HG02885 (cell line): ENCODE measurements around the gene CLIP1.

Source experiments
- ATAC-seq: cut with Tn5 transposase; IDR thresholded peaks from one replicate; pipeline ENCODE4 v1.9.1; 2021; ENCODE audit warnings: mild to moderate bottlenecking; ENCODE audit not compliant: unreplicated experiment, poor library complexity

Gene CLIP1

DNA sequence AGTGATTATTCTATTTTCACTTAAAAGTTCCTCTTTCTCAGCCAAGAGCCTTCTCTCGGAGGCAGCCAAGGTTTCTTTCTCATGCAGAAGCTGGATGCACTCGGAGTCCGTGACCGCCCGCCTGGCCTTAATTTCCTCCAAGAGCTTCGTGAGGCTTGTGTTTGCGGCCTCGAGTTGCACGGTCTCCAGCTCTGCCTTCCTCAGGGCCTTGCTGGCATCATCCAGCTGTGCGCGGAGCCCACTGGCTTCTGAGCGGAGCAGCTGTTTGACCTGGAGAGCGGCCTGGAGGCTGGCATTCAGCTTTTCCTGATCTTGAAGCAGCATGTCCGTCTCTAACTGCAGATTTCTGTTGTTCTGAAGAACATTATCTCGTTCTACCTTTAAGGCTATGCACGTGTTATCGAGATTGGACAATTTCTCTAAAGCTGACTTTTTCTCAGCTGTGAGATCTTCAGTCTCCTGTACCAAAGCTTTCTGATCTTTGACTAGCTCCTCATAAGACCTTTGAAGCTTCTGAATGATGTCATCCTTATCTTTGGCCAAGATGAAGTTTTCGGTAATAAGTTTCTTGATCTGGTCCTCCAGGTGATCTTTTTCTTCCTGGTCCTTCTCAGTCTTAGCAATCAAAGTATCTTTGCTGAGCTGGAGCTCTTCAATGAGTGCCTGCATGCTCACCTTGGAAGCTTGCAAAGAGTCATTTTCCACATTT lies 99.0 kb downstream of the CLIP1 start:
- no peak for ATAC-seq

DNA sequence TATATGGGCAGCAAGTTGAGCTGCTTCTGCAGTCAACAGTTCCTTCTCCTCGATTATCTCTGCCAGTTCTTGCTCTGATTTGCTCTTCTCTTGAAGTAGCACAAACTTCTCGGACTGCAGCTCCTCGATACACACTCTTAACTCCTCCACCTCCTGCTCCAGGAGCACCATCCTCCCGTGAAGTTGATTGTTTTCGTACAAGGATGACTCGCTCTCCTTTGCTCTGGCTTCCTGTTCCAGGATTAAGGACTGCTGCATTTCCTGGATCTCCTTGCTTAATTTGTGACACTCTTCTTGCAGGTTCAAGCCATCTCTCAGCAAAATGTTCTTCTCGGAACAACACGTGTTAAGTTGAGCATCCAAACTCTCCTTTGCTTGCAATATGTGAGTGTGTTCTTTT lies 100.0 kb downstream of the CLIP1 start:
- ATAC-seq: no peak

DNA sequence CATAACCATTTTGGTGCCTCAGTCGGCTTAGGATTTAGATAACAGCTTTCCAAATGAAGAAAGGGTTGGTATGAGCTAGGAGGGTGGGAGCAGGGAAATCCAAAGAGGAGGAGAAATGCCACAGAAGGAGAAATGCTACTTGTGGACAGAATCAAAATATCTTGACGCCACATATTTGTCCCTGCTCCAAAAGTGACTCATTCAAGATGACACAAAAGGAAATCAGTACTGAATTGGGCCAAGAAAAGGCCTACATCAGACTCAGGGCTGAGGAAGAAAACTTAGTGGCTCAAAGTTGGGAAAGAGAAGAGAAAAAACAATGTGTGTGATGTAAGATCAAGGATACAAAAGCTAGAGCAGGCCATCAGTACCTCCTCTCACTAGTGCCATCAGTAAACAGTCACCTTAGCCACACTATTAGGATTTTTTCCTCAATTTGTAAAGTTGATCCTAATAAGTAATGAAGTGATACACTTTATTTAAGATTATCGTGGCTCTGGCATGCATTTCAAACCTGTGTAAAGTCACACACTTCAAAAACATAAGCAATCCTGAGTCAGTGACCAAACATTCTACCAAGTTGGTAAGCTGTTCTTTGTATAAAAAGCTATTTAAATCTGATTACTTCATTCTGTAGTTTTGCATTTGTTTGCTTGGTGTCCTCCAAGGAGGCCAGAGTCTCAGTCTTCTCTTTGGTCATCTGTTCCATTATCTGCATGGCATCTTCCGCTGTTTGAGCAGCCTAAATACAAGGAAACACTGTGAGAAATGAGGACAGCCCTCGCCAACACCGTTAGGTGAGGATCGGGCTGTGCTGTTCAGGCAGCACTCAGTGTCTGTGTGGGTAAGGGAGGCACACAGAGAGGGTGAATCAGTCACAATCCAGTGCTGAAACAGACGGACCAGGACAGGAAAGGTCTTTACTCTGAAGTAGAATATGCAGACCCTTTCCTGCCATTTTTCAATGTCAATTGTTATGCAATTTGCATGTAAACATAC lies 103.6 kb downstream of the CLIP1 start:
- ATAC-seq: no peak

DNA sequence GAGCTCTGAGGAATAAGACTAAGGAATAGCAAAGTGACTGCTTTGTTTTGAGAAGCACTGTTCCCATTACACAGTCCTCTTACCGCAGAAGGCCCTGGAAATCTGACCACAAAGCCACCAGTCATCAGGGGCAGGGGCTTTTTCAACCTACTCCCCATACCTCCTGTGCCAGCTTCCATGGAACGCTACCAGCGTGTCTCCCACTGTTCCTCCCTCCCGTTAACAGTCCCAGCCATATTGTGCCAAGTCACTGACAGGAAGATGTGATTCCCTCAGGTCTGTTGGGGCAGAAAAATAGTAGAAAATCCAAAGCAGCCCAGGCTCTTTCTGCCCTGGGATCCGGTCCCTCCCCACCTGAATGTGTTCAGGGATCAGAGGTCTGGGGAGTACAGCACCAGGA lies 109.5 kb downstream of the CLIP1 start:
- no peak for ATAC-seq

DNA sequence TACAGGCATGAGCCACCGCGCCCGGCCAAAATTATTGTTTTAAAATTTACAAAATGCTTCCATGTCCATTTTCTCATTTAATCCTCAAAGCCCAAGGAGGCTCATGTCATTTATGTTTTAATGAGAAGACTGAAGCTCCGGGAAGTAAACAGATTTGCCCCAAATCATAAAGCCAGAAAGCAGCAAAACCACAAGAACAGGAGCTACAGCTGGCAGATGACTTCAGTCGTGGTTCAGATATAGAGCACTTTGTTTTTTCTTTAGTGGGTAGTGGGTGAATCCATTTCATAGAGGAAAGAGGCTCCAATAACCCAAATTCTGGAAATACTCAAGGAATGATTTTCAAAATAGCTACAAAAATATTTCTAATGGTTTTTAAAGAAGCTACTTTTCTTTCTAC lies 110.8 kb downstream of the CLIP1 start:
- no peak for ATAC-seq

DNA sequence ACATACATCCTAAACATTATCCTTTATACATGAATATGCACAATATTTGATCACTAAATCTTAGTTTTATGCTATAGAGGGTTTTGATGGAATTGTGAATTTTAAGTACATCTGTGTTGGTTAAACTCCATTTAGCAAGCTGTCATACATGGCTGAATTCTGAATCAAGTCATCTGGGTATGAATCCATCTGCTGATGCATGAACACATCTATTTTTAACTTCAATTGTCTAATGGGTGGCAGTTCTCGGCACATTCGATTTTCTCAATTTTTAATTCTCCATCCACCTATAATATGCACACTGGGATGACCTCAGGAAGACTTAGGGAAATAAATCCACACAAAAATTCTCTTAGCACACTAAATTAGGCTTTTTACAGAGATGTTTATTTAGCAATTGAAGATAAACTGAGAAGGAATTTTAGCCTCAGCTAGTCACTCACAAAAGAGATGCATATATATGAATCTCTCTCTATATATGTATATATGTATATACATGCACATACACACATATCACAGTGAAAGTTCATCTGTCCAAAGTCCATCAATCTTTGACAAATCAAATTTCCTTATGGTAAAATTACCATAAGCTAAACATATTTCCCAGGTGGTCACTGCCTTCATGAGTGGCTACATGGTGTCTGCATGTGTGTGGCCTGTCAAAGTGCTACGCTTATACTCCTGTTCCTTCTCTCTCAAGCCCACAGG lies 111.7 kb downstream of the CLIP1 start:
- ATAC-seq: no peak

DNA sequence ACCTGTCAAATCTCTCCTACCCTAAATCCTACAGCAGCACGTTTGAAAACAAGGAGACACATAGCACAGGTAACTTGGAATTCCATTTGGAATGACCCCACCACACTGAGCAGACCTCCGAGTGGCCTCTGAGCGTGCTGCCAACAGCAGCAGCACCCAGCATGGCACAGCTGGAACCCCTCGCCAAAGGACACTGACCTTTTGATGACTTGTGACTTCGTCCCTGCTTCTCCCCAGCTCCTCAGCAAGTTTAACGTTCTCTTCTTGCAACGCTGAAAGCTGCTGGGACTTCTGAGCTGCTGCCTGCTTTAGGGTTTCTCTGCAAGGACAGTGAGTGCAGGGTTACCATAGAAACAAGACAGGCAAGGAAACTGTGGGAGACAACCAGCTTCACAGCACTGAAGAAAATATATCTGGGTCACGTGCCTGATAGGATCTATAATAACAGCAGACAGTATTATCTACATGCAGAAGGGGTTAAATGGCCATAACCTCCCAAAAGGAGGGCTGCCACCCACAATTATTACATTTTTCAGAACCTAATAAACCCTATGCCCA lies 112.8 kb downstream of the CLIP1 start:
- ATAC-seq: no peak

DNA sequence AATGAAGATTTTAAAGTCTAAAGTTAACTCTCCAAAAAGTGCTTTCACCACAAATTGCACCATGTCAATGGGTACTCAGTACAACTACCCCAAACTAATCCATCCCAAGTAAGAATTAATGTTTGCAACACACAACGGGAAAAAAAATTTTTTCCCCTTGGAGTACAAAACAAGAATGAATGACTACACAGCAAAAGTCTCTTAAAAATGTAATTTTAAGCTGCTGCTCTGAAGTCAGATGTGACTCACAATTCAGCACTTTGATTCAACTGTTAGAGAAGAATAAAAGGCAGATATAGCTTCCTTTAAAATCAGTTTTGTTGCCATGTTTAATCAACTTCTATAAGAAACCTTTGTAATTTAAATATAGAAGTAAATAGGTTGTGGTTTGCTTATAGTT lies 113.7 kb downstream of the CLIP1 start:
- no peak for ATAC-seq

DNA sequence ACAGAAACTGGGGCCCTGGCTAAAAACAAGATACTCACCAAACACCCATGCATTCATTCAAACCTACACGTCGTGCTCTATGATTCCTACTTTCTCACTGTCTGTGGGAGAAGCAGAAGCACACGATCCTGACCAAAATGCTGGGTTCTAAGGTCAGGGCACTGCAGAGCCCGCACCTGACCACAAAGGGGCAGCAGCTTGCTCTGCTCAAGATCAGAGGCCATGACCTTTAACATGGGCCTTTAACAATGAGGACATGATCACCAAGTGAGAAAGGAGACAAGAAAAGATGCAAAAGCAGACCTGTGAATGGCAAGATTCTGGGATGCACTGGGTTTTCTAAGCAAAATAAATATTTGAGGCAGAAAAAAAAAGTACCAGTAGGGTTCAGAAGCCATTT lies 116.1 kb downstream of the CLIP1 start:
- ATAC-seq: no peak

DNA sequence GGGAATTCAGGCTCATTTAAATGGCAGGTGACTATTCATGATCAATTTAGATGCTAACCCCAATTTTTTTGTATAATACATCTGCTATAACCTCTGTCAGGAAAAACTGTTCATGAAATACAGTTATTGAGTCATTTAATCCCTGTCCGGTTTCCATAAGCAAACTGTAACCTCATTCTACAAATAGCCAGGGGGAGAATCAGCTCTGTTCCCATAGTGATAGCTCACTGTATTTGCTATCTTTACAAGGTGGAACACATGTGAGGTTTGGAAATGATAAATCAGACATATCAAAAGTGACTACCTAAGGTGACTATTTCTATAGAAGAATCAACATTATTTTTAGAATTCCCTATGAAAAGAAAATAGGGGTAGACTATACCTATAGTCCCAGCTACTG lies 117.5 kb downstream of the CLIP1 start:
- ATAC-seq: no peak

DNA sequence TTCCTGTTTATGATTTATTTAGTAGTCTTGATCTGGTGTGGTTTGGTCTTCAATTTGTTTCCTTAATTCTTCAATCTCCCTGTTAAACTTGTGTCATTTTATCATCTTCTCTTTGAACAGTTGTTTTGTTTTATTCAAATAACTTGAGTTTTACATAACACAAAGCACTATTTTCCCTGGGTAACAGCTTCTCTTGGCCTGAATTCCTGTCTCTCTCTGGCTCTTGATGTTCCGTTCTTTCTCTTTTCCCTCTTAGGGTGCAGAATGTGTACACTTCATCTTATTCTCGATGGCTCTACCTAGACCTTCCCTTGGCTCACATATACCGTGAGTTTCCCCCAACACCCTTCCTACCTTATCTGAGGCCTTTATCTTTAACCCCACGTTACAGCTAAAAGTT lies 119.4 kb downstream of the CLIP1 start:
- no peak for ATAC-seq

DNA sequence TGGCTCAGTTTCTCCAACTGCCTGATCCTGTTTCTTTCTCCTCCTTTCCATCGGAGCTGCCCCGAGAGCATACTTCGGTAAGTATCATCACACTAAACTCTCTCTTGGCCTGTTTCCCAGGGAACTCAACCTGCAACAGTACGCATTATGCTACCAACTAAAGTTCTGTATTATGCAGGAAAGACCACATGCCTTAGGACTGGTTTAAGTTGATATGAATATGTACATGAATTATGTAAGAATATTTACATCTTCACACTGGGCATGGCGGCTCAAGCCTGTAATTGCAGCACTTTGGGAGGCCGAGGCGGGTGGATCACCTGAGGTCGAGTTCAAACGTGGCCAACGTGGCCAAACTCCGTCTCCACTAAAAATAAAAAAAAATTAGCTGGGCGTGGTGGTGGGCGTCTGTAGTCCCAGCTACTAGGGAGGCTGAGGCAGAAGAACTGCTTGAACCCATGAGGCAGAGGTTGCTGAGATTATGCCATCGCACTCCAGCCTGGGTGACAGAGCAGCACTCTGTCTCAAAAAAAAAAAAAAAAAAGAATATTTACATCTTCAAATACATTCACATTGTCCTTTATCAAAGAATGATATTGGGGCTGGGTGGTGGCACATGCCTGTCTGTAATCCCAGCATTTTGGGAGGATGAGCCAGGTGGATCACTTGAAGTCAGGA lies 124.3 kb downstream of the CLIP1 start:
- no peak for ATAC-seq

DNA sequence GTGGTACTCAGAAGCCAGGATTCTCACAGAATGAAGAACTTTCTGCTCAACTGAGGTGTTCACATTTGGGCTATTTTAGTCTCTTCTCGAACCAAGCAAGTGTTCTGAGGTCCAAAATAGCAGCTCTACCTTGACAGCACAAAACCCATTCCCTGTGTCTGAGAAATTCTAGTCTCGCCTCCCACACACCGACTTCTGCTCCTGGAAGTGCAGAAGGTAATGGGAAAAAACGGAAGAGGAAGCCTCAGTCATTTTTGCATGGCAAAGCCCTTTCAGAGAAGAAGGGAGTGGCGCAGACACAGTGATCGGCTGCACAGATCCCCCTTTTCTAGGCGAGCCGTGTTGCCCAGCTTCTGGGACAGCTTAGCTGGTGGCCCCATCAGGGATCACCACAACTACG lies 125.0 kb downstream of the CLIP1 start:
- no peak for ATAC-seq

DNA sequence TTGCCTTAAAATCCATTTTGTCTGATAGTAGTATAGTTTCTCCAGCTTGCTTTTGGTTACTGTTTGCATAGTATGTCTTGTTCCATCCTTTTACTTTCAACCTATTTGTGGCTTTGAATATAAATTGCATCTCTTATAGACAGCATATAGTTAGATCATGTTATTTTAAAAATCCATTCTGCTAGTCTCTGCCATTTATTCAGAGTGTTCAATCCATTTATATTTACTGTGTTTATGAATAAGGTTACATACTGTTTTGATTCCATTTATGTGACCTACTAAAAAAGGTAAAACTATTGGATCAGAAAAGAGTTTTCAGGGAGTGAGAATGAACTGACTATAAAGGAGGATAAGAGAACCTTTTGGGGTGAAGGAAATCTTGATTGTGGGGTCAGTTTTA lies 126.6 kb downstream of the CLIP1 start:
- no peak for ATAC-seq

DNA sequence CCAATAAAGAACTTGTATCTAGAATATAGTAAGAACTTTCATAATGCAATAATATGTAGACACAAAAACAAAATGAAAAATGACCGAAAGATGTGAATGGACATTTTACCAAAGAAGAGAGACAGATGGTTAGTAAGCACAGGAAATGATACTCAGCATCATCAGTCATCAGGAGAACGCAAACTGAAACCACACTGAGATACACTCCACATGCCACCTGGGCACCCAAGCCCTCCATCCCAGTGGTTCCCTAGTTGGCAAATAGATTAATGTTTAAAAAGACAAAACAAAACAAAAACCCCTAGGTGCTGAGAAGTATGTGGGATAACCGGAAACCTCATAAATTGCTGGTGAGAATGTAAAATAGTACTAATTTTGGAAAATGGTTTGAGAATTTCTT lies 129.4 kb downstream of the CLIP1 start:
- ATAC-seq: no peak

DNA sequence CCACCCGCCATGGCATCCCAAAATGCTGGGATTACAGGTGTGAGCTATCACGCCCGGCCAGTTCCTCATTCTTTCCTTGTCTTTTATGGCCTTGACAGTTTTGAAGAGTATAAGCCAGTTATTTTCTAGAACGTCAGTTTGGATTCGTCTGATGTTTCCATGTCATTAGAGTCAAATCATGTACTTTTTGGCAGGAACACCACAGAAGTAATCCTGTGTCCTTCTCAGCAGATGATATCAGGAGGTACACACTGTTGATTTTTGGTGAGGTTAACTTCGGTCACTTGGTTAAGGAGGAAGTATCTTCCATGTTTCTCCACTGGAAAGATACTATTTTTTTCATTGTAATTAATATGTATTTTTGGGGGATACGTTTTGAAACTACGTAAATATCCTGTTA lies 131.0 kb downstream of the CLIP1 start:
- ATAC-seq: no peak

DNA sequence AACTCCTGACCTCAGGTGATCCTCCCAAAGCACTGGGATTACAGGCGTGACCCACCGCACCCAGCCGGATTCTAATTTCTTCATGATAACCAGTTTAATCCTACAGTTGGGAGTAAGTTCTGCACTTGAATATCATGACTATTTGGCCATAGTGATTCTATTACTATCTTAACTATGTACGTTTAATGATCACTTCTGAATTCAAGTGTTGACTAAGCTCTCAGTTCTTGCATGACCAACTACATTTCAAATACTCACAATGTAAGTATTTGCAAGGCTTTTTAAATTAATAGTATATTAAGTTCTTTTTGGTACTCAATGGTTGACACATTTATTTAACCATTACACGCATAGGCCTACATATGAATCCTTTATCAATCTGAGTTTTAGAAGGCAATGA lies 138.8 kb downstream of the CLIP1 start:
- no peak for ATAC-seq

DNA sequence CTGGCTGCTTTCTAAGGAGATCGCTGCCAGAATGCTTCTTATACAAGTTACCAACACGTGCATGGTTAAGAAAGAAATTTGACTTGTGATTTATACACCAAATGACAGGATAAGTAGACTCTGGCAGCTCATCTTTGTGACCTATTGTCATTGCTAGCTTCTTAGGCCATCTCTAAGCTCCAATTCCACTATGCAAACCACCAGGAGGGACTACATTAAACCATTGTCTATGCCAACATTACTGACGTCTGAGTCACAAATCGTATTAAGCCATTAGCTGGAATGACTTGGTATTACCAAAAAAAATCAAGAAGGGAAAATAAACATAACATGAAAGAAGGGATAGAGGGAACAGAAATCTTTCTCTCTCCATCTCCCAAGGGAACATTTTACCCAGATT lies 140.4 kb downstream of the CLIP1 start:
- ATAC-seq: no peak

DNA sequence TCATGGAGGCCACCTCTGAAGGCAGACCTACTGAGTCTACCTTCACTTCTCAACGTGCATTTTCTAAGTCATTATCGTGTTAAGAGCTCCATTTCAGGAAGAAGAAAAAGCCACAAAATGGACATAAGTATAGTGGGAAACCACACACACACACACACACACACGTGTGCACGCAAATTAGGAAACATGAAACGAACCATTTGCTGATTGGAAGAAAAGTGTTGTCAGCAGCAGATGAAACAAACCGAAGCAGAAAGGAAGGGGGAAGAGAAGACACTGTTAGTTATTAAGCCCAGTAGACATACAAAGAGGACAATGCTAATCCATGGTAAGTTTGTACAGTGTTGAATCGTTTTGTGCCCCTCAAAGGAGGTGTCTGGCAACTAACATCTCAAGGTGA lies 146.2 kb downstream of the CLIP1 start:
- ATAC-seq: no peak

DNA sequence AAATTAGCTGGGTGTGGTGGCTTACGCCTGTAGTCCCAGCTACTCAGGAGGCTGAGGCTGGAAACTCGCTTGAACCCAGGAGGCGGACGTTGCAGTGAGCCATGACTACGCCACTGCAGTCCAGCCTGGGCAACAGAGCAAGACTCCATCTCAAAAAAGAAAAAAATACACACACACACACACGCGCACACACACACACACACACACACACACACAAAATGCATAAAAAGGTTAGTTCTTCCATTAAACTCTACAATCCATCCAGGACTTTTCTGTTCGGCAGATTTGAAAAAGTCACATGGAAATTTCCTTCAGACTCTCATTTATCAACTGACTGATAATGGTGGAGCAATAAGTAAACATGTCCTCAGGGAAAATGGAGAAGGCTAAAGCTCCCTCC lies 147.0 kb downstream of the CLIP1 start:
- ATAC-seq: no peak
